H7 (cell line): Measurements from ENCODE around the gene DYTN. TPM values are rescaled to one million over a fixed set of nuclear protein-coding genes. Genes with fewer than 3 reads are reported as not detected.

ENCODE experiments used
- DNase-seq: peaks from one replicate; pipeline ENCODE4 v3.0.0; 2012
- H3K27me3 ChIP-seq: 2 replicates; pipeline ENCODE4 v1.6.0; 2011; ENCODE audit warnings: mild to moderate bottlenecking, low read length; ENCODE audit not compliant: control insufficient read depth, insufficient read depth
- H3K36me3 ChIP-seq: replicated peaks from 2 replicates; pipeline ENCODE4 v1.5.1; 2011; ENCODE audit warnings: low read length; ENCODE audit not compliant: control insufficient read depth, insufficient read depth
- H3K4me3 ChIP-seq: 2 replicates; pipeline ENCODE4 v1.5.1; 2011; ENCODE audit warnings: low read depth, mild to moderate bottlenecking, control low read depth, low read length, moderate library complexity; ENCODE audit not compliant: insufficient read depth
- total RNA-seq: library from RNA; depleted of rRNA; stranded (reverse); fragments of >200 nt; shearing (Covaris generic); gene quantifications from 2 replicates; pipeline ENCODE4 v1.2.3, GENCODE V29; 2014; rRNA removed

DYTN gene
- total RNA-seq, 1 experiment from 2014 or later, result not detected

- no peak for DNase-seq
- Histone ChIP-seq H3K27me3 (no peaks in the 10 kb centered on the region), H3K36me3 (no peaks in the 10 kb centered on the region), H3K4me3 (no peak overlapping the region)
These were observed 103.4 kb downstream of the DYTN start for GRCh38 chr2:206614811-206615210.

DNA sequence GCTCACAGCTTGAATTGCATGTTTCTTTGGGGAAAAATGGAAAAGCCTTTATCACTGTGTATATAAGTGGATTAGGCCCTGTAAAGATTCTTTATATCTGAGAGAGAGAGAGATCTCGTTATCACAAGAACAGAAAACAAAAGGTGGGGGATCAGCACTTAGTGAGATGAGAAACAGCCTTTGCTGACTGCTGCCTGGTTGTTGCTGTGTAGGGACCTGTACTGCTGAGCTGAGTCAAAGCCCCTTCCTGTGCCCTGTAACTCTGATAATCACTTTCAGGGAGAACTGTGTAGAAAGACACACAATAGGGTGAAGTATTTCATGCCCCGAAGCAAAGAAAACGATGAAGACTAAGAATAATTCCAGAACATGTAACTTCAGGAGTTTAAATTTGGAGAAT, 106.5 kb downstream of the DYTN start:
- Histone ChIP-seq H3K4me3 (no peak overlapping the region), H3K36me3 (no peaks in the 10 kb centered on the region), H3K27me3 (no peaks in the 10 kb centered on the region)
- DNase-seq, result no peak

DNA sequence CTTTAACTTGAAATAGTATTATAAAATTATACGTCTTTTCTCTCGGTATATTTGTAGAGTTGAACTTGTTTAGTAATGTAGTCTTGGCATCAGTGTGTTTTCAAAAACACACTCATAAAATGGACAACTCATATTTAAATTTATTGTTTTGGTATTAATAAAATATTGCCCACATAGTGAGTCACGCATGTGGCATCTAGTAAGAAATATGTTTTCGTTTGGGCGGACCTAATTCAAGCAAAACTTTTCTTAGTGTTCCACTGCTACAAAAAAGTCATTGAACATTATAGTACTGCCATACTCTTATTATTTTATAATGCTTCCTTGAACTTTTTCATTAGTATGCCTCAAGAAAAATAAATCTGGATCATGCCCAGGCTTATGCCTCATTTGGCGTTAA, 107.0 kb downstream of the DYTN start:
- Histone ChIP-seq H3K4me3 (no peak overlapping the region), H3K27me3 (no peaks in the 10 kb centered on the region), H3K36me3 (no peaks in the 10 kb centered on the region)
- DNase-seq, result no peak

- Histone ChIP-seq H3K36me3 (no peaks in the 10 kb centered on the region), H3K4me3 (no peak overlapping the region), H3K27me3 (no peaks in the 10 kb centered on the region)
- no peak for DNase-seq
These were observed 107.7 kb downstream of the DYTN start for GRCh38 chr2:206610451-206610850.

DNA sequence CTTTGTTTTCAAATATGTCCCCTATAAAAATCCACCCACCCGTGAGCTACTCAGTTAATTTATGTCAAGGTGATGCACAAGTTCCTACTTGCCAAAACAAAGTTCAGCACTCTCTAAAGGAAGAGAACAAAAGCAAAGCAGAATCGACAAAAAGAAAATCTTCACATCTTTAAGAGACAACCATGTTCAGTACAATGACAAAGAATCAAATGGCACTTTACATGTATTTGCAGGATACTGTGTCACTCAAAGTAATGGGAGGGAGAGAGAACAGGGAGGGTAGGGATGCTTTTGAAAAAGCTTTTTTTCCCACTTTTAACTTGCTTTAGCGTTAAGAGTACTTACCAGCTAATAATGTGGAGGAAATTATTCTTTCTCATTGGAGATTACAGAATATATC, 115.0 kb downstream of the DYTN start:
- DNase-seq, result no peak
- H3K27me3 ChIP-seq, result no peaks in the 10 kb centered on the region
- H3K36me3 ChIP-seq, result no peaks in the 10 kb centered on the region
- no peak overlapping the region for H3K4me3 ChIP-seq

Other genes with a start within 250 kb of the DYTN start
- not detected in 2 replicates for gene FAM237A, start 75.9 kb downstream of the DYTN start, total RNA-seq
- gene MDH1B, start 46.9 kb upstream of the DYTN start, total RNA-seq, result 2.0 and 2.2 TPM in 2 replicates
- gene FASTKD2, start 47.2 kb upstream of the DYTN start, total RNA-seq, result 56.5 and 58.6 TPM in 2 replicates
- gene CPO, start 221.1 kb upstream of the DYTN start, total RNA-seq, result 2.4 and 3.9 TPM in 2 replicates